Kidney epithelial cell (primary cell): ENCODE results near the gene FANCI. TPM values are rescaled to one million over a fixed set of nuclear protein-coding genes. Genes with fewer than 3 reads are reported as not detected.

Experiments used
- DNase-seq: peaks from one replicate; pipeline ENCODE4 v3.0.0-alpha.2; 2010; ENCODE audit warnings: low read depth
- H3K27me3 ChIP-seq: 2 replicates; pipeline ENCODE4 v1.6.0; 2011; ENCODE audit warnings: low read length; ENCODE audit not compliant: control insufficient read depth, insufficient read depth
- H3K36me3 ChIP-seq: 2 replicates; pipeline ENCODE4 v1.5.1; 2011; ENCODE audit warnings: low read length; ENCODE audit not compliant: control insufficient read depth, insufficient read depth
- H3K4me3 ChIP-seq: 2 replicates; pipeline ENCODE4 v1.5.1; 2011; ENCODE audit warnings: low read depth, mild to moderate bottlenecking, control low read depth, low read length
- total RNA-seq: library from RNA; depleted of rRNA; stranded (reverse); fragments of >200 nt; gene quantifications from 2 replicates; pipeline ENCODE4 v1.2.3, GENCODE V29; 2015
- TF ChIP-seq, protein P1 (sequence below): IDR thresholded peaks from 2 replicates; pipeline ENCODE4 v1.5.1; 2011; ENCODE audit warnings: mild to moderate bottlenecking, moderate library complexity, low read length, control low read depth, inconsistent platforms; ENCODE audit not compliant: insufficient read depth, poor library complexity, severe bottlenecking

FANCI gene
- total RNA-seq, 1 donor from 2014 or later: 68.3 TPM

DNA sequence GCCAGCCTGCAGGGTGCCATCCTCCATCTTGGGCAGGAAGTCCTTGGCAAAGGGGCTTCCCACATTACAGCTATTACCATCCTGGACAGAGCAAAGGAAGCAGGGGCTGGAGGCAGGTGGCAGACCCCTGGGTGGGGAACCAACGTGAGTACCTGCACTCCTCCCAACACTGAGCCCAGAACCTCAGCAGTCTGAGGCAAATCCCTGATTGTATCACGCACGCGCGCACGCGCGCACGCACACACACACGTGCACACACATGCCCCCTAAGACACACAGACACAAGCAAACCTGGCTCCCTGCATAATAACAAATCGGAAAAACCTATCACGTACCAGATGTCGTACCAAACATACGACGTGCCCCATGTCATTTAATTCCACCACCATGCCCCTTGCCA, 79.0 kb downstream of the FANCI start:
- peaks cover 15% of the 10 kb centered on the region for H3K36me3 ChIP-seq
- no peak for DNase-seq
- no peak overlapping the region for H3K4me3 ChIP-seq
- TF ChIP-seq, protein P1, sequence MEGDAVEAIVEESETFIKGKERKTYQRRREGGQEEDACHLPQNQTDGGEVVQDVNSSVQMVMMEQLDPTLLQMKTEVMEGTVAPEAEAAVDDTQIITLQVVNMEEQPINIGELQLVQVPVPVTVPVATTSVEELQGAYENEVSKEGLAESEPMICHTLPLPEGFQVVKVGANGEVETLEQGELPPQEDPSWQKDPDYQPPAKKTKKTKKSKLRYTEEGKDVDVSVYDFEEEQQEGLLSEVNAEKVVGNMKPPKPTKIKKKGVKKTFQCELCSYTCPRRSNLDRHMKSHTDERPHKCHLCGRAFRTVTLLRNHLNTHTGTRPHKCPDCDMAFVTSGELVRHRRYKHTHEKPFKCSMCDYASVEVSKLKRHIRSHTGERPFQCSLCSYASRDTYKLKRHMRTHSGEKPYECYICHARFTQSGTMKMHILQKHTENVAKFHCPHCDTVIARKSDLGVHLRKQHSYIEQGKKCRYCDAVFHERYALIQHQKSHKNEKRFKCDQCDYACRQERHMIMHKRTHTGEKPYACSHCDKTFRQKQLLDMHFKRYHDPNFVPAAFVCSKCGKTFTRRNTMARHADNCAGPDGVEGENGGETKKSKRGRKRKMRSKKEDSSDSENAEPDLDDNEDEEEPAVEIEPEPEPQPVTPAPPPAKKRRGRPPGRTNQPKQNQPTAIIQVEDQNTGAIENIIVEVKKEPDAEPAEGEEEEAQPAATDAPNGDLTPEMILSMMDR: no peak
- H3K27me3 ChIP-seq: no peaks in the 10 kb centered on the region

DNA sequence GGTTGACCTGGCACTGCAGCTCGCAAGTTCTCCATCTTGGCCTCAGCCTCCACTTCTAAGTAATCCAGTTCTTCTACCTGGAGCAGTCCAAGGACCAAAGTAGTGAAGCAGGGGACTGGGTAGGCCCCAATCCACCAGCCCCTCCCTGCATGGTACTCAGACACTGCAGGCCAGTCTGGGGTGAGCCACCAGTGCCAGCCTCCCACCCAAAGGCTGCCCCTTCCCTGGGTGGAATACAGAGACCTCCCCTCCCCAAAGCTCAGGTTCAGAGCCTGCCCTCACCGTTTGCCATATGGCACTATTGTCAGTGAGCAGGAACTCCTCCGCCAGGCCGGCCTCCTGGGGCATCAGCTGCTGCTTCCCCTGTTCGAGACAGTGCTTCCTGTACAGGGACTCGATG, 80.0 kb downstream of the FANCI start:
- no peak for DNase-seq
- Histone ChIP-seq H3K27me3 (no peaks in the 10 kb centered on the region), H3K4me3 (no peak overlapping the region), H3K36me3 (peaks cover 17% of the 10 kb centered on the region)
- TF ChIP-seq, protein P1: no peak

DNA sequence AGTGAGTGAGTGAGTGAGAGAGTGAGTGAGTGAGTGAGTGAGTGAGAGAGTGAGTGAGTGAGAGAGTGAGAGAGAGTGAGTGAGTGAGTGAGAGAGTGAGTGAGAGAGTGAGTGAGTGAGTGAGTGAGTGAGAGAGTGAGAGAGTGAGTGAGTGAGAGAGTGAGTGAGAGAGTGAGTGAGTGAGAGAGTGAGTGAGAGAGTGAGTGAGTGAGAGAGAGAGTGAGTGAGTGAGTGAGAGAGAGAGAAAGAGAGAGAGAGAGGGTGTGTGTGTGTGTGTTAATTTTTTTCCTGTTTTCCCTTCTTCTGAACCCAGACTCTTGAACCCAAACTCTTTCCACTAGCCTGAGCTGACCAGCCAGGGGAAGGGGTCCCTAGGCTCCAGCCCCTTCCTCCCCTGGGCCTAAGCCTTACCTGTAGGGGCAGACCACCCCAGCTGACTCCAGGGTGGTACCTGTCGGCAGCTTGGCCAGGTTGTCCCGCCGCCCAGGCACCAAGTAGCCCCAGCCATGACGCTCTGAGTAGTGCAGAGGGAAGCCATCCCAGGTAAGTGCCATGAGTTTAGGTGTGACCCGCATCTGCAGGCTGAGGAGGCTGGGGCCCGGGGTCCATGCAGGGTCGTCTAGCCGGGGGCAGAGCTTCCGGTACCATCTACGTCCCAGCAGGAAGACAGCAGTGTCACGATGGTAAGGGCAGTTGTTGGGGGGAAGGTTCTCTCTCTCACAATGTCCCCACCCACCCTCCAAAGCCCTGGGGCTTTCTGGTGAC, 81.4 kb downstream of the FANCI start:
- TF ChIP-seq, protein P1: no peak
- Histone ChIP-seq H3K4me3 (no peak overlapping the region), H3K27me3 (no peaks in the 10 kb centered on the region), H3K36me3 (peaks cover 18% of the 10 kb centered on the region)
- DNase-seq: no peak

DNA sequence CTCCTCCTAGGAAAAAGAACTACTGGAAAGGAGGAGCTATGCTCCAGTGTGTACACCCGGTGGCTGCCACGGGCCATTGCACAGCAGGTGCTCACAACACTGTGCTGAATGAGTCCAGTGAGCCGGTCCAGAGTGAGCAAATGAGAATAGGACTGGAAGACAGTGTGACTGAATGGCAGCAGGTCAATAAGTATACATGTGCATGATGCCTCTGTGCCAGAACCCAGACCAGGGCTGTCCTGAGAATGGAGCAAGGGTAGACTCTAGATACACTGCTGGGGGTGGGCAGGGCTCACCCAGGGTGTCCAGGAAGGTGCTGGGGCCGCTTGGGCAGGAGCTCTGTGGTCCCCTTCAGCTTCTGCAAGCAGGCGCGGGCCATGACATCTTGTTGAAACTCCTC, 82.5 kb downstream of the FANCI start:
- TF ChIP-seq, protein P1: no peak
- no peak overlapping the region for H3K4me3 ChIP-seq
- H3K27me3 ChIP-seq: no peaks in the 10 kb centered on the region
- peaks cover 16% of the 10 kb centered on the region for H3K36me3 ChIP-seq
- no peak for DNase-seq

DNA sequence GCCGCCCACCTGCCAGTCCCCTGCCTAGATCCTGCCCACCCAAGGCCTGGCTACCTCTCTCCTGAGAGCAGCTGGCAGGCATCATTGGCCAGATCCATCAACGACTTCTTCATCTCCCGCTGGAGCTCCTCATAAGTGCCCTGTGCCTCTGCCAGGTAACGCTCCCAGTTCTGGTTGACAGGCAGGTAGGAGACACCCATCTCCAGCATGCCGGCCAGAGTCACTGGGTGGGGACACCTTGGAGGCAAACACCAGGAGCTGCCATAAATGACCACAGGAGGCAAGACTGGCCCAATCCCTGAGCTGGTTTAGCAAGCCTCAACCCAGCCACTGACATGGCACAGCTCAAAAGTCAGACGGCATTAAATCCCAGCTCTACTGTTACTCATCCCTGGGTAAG, 83.3 kb downstream of the FANCI start:
- TF ChIP-seq, protein P1: no peak
- DNase-seq: no peak

More for the DNA sequence above, 83.3 kb downstream of the FANCI start:
- Histone ChIP-seq H3K4me3 (no peak overlapping the region), H3K27me3 (no peaks in the 10 kb centered on the region), H3K36me3 (peaks cover 12% of the 10 kb centered on the region)
